Mesothelial cell of epicardium (in vitro differentiated cells): ENCODE measurements around the gene BRSK2. TPM values are rescaled to one million over a fixed set of nuclear protein-coding genes. Genes with fewer than 3 reads are reported as not detected.

ENCODE experiments used
- DNase-seq, 2 experiments: peaks; one replicate each; pipeline ENCODE4 v3.0.0; 2021; ENCODE audit warnings: low spot score in 2 of 2; ENCODE audit not compliant: unreplicated experiment in 2 of 2
- H3K27ac Mint-ChIP-seq: 2 replicates; pipeline ENCODE4 v1.8.0; 2021; ENCODE audit warnings: mixed read lengths
- H3K27me3 Mint-ChIP-seq: 2 replicates; pipeline ENCODE4 v1.8.0; 2021; ENCODE audit warnings: low read depth, mixed read lengths
- H3K36me3 Mint-ChIP-seq: 2 replicates; pipeline ENCODE4 v1.8.0; 2021; ENCODE audit warnings: mixed read lengths
- H3K4me1 Mint-ChIP-seq: 2 replicates; pipeline ENCODE4 v1.8.0; 2021; ENCODE audit warnings: mixed read lengths
- H3K4me3 Mint-ChIP-seq: 2 replicates; pipeline ENCODE4 v1.8.0; 2021; ENCODE audit warnings: mild to moderate bottlenecking, moderate library complexity, mixed read lengths
- H3K9me3 Mint-ChIP-seq: 2 replicates; pipeline ENCODE4 v1.8.0; 2021; ENCODE audit warnings: mixed read lengths
- CTCF ChIP-seq: fragments of 200-600 bp; sonication (generic); IDR thresholded peaks from one replicate; pipeline ENCODE4 v1.5.0; 2021; ENCODE audit warnings: antibody characterized with exemption; ENCODE audit not compliant: unreplicated experiment
- total RNA-seq: library from RNA; stranded (reverse); gene quantifications from 3 replicates; pipeline ENCODE4 v1.2.1, GENCODE V29; 2021

BRSK2 gene
- total RNA-seq, 1 donor from 2014 or later: 4.9 TPM

GRCh38 chr11:1375955-1376258, 13.8 kb upstream of the BRSK2 start:
- Mint-ChIP-seq H3K4me1 (peaks cover 16% of the 10 kb centered on the region), H3K4me3 (no peak overlapping the region), H3K27me3 (peaks cover 23% of the 10 kb centered on the region), H3K9me3 (peaks cover 5% of the 10 kb centered on the region), H3K36me3 (no peaks in the 10 kb centered on the region), H3K27ac (no peak overlapping the region)
- no peak for TF ChIP-seq CTCF
- DNase-seq: no peak

GRCh38 chr11:1377231-1377780, 12.4 kb upstream of the BRSK2 start:
- Mint-ChIP-seq H3K4me1 (peaks cover 16% of the 10 kb centered on the region), H3K36me3 (no peaks in the 10 kb centered on the region), H3K9me3 (peaks cover 5% of the 10 kb centered on the region), H3K27ac (no peak overlapping the region), H3K4me3 (no peak overlapping the region), H3K27me3 (peaks cover 26% of the 10 kb centered on the region)
- no peak for TF ChIP-seq CTCF
- DNase-seq: no peak

GRCh38 chr11:1381793-1382425, 7.8 kb upstream of the BRSK2 start:
- Mint-ChIP-seq H3K4me1 (peaks cover 1% of the 10 kb centered on the region), H3K4me3 (peak overlapping the region; percentile 58), H3K36me3 (no peaks in the 10 kb centered on the region), H3K27ac (peak overlapping the region; percentile 7), H3K27me3 (peaks cover 45% of the 10 kb centered on the region), H3K9me3 (peaks cover 5% of the 10 kb centered on the region)
- TF ChIP-seq CTCF: no peak
- DNase-seq: no peak

GRCh38 chr11:1382429-1382828, 7.3 kb upstream of the BRSK2 start:
- H3K27me3 Mint-ChIP-seq: peaks cover 46% of the 10 kb centered on the region
- H3K4me3 Mint-ChIP-seq: peak overlapping the region; percentile 58
- peaks cover 5% of the 10 kb centered on the region for H3K9me3 Mint-ChIP-seq
- no peak for DNase-seq
- no peak overlapping the region for H3K27ac Mint-ChIP-seq
- H3K36me3 Mint-ChIP-seq: no peaks in the 10 kb centered on the region
- H3K4me1 Mint-ChIP-seq: peaks cover 1% of the 10 kb centered on the region
- TF ChIP-seq CTCF: no peak

GRCh38 chr11:1382831-1383607, 6.7 kb upstream of the BRSK2 start:
- Mint-ChIP-seq H3K4me1 (peaks cover 1% of the 10 kb centered on the region), H3K27me3 (peaks cover 48% of the 10 kb centered on the region), H3K9me3 (peaks cover 5% of the 10 kb centered on the region), H3K36me3 (no peaks in the 10 kb centered on the region), H3K27ac (no peak overlapping the region), H3K4me3 (peak overlapping the region; percentile 68)
- DNase-seq: peak in 1 of 2 experiments; percentile 64
- TF ChIP-seq CTCF: no peak
